Thyroid gland (tissue), 4 donors: ENCODE measurements around the gene ARGLU1.

Experiments used
- POLR2A ChIP-seq, 2 donors: fragments of 450-650 bp; IDR thresholded peaks; one replicate each; pipeline ENCODE4 v1.6.1; 2017; ENCODE audit warnings: antibody characterized with exemption in 2 of 2, mild to moderate bottlenecking in 2 of 2, moderate library complexity in 1 of 2
- TF ChIP-seq, protein P1 (sequence below), 6 experiments: fragments of 200-600 bp in 3 of 6; fragments of 450-650 bp in 3 of 6; sonication (generic) in 3 of 6; IDR thresholded peaks; one replicate each; pipeline ENCODE4 v1.5.1; 2016 to 2019; ENCODE audit warnings: antibody characterized with exemption in 6 of 6, mild to moderate bottlenecking in 2 of 6, inconsistent platforms in 1 of 6, moderate library complexity in 1 of 6

DNA sequence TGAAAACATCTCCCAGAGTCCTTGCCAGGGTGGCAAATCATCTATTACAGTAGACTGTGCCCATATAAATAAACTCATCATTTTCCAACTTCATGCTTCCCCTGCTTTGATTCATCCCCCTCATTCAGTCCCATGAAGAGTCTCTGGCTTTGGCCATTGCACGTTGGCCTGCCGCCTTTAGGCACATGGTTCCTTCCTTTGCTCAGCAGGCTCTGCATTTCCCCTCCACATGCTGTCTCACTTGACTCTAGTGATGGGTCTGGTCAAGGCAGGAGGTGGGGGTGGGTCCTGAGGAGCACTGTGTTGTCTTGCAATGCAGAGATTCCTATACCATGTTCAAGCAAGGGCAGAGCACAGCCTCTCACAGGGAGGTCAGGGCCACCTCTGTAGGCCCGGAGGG, 48.8 kb upstream of the ARGLU1 start:
- TF ChIP-seq, protein P1, sequence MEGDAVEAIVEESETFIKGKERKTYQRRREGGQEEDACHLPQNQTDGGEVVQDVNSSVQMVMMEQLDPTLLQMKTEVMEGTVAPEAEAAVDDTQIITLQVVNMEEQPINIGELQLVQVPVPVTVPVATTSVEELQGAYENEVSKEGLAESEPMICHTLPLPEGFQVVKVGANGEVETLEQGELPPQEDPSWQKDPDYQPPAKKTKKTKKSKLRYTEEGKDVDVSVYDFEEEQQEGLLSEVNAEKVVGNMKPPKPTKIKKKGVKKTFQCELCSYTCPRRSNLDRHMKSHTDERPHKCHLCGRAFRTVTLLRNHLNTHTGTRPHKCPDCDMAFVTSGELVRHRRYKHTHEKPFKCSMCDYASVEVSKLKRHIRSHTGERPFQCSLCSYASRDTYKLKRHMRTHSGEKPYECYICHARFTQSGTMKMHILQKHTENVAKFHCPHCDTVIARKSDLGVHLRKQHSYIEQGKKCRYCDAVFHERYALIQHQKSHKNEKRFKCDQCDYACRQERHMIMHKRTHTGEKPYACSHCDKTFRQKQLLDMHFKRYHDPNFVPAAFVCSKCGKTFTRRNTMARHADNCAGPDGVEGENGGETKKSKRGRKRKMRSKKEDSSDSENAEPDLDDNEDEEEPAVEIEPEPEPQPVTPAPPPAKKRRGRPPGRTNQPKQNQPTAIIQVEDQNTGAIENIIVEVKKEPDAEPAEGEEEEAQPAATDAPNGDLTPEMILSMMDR (IDR thresholded peaks at IDR 0.05) = no peak
- no peak for TF ChIP-seq POLR2A (IDR thresholded peaks at IDR 0.05)
